GM23338 (cell line): ENCODE results near the gene RAB43. TPM values are rescaled to one million over a fixed set of nuclear protein-coding genes. Genes with fewer than 3 reads are reported as not detected.
A peak's percentile ranks its signal among the peaks of the same experiment; 100 is the strongest.

Source experiments
- ATAC-seq: fragments of 200-7000 bp; cut with Tn5 transposase; 3 replicates; pipeline ENCODE4 v1.9.1; 2020
- DNase-seq: peaks from one replicate; pipeline ENCODE4 v3.0.0-alpha.2; 2015; ENCODE audit warnings: low spot score
- H2AFZ ChIP-seq: fragments of 200-600 bp; sonication (generic); 2 replicates; pipeline ENCODE4 v1.8.0; 2016; ENCODE audit warnings: antibody characterized with exemption, mild to moderate bottlenecking, moderate library complexity
- H3F3A ChIP-seq: fragments of 200-600 bp; sonication (generic); replicated peaks from 2 replicates; pipeline ENCODE4 v1.8.0; 2017; ENCODE audit warnings: antibody characterized with exemption, mixed run types, low read depth
- H3K27ac ChIP-seq: fragments of 200-600 bp; sonication (generic); 2 replicates; pipeline ENCODE4 v1.6.1; 2016; ENCODE audit warnings: low read depth
- H3K27me3 ChIP-seq: fragments of 200-600 bp; sonication (generic); 2 replicates; pipeline ENCODE4 v1.8.0; 2016; ENCODE audit warnings: mild to moderate bottlenecking, mixed run types, moderate library complexity; ENCODE audit not compliant: insufficient read depth
- H3K36me3 ChIP-seq: fragments of 200-600 bp; sonication (generic); 2 replicates; pipeline ENCODE4 v1.8.0; 2016; ENCODE audit warnings: mild to moderate bottlenecking; ENCODE audit not compliant: insufficient read depth
- H3K4me1 ChIP-seq: fragments of 200-600 bp; sonication (generic); 2 replicates; pipeline ENCODE4 v1.8.0; 2016; ENCODE audit warnings: mild to moderate bottlenecking, moderate library complexity; ENCODE audit not compliant: insufficient read depth
- H3K4me2 ChIP-seq: fragments of 200-600 bp; sonication (generic); 2 replicates; pipeline ENCODE4 v1.7.1; 2017; ENCODE audit warnings: mixed run types
- H3K4me3 ChIP-seq: fragments of 200-600 bp; sonication (generic); 2 replicates; pipeline ENCODE4 v1.6.1; 2016; ENCODE audit warnings: mixed run types
- H3K79me2 ChIP-seq: fragments of 200-600 bp; sonication (generic); replicated peaks from 2 replicates; pipeline ENCODE4 v1.8.0; 2017; ENCODE audit warnings: mild to moderate bottlenecking; ENCODE audit not compliant: insufficient read depth
- H3K9me2 ChIP-seq: fragments of 200-600 bp; sonication (generic); 2 replicates; pipeline ENCODE4 v1.8.0; 2017; ENCODE audit not compliant: insufficient read depth
- H4K20me1 ChIP-seq: fragments of 200-600 bp; sonication (generic); replicated peaks from 2 replicates; pipeline ENCODE4 v1.8.0; 2017; ENCODE audit warnings: mild to moderate bottlenecking; ENCODE audit not compliant: insufficient read depth
- H3K27ac Mint-ChIP-seq: 2 replicates; pipeline ENCODE4 v1.8.0; 2020; ENCODE audit warnings: inconsistent platforms, mild to moderate bottlenecking, moderate library complexity, mixed read lengths
- H3K27me3 Mint-ChIP-seq: 3 replicates; pipeline ENCODE4 v1.8.0; 2022; ENCODE audit warnings: low read depth, mild to moderate bottlenecking, moderate library complexity, mixed read lengths, inconsistent platforms; ENCODE audit not compliant: insufficient read depth, poor library complexity
- H3K36me3 Mint-ChIP-seq: 3 replicates; pipeline ENCODE4 v1.8.0; 2021; ENCODE audit warnings: low read depth, mild to moderate bottlenecking, inconsistent platforms, moderate library complexity, mixed read lengths
- H3K4me1 Mint-ChIP-seq: 3 replicates; pipeline ENCODE4 v1.8.0; 2020; ENCODE audit warnings: mild to moderate bottlenecking, inconsistent platforms, mixed read lengths
- H3K4me3 Mint-ChIP-seq: 3 replicates; pipeline ENCODE4 v1.8.0; 2021; ENCODE audit warnings: moderate library complexity, mild to moderate bottlenecking, inconsistent platforms, mixed read lengths
- H3K9me3 Mint-ChIP-seq: 3 replicates; pipeline ENCODE4 v1.8.0; 2020; ENCODE audit warnings: moderate library complexity, mild to moderate bottlenecking, inconsistent platforms, mixed read lengths
- CREB1 ChIP-seq: fragments of 250-450 bp; sonication (Bioruptor Pico); IDR thresholded peaks from 2 replicates; pipeline ENCODE4 v1.5.0; 2020; ENCODE audit warnings: low read depth, mild to moderate bottlenecking, moderate library complexity
- EZH2 ChIP-seq: fragments of 200-600 bp; sonication (generic); IDR thresholded peaks from one replicate; pipeline ENCODE4 v1.8.0; 2017; ENCODE audit warnings: antibody characterized with exemption, mild to moderate bottlenecking, low read depth; ENCODE audit not compliant: unreplicated experiment
- EZH2phosphoT487 ChIP-seq: fragments of 200-600 bp; sonication (generic); IDR thresholded peaks from one replicate; pipeline ENCODE4 v1.8.1; 2018; ENCODE audit warnings: antibody characterized with exemption; ENCODE audit not compliant: unreplicated experiment
- POLR2AphosphoS5 ChIP-seq: IDR thresholded peaks from 2 replicates; pipeline ENCODE4 v1.6.1; 2016; ENCODE audit warnings: antibody characterized with exemption, low read depth
- REST ChIP-seq: IDR thresholded peaks from one replicate; pipeline ENCODE4 v1.6.1; 2018; ENCODE audit warnings: antibody characterized with exemption; ENCODE audit not compliant: unreplicated experiment
- ZNF114 ChIP-seq: fragments of 250-450 bp; sonication (Bioruptor Pico); IDR thresholded peaks from 2 replicates; pipeline ENCODE4 v1.5.0; 2020; ENCODE audit warnings: mild to moderate bottlenecking, moderate library complexity
- ZNF331 ChIP-seq: fragments of 250-450 bp; sonication (Bioruptor Pico); IDR thresholded peaks from 2 replicates; pipeline ENCODE4 v1.5.0; 2020; ENCODE audit warnings: low read depth, mild to moderate bottlenecking, moderate library complexity
- ZNF462 ChIP-seq: fragments of 250-450 bp; sonication (Bioruptor Pico); IDR thresholded peaks from 2 replicates; pipeline ENCODE4 v1.5.0; 2020; ENCODE audit warnings: mild to moderate bottlenecking, moderate library complexity
- polyA plus RNA-seq: library from polyadenylated mRNA; unstranded; fragments of >200 nt; fragmentation: Nextera tagmentation; extraction: Ambion mirVana; gene quantifications from 2 replicates; pipeline ENCODE4 v1.2.1, GENCODE V29; 2016
- total RNA-seq: library from RNA; depleted of rRNA; stranded (reverse); fragments of >200 nt; shearing (Covaris generic); gene quantifications from 2 replicates; pipeline ENCODE4 v1.2.3, GENCODE V29; 2014

Gene RAB43
- total and polyA plus RNA-seq, 2 experiments from 2014 or later: 5.7 to 37.0 TPM

- ATAC-seq (peak; percentile 15; the same call in 2 of the 3 replicates), DNase-seq (no peak)
- Mint-ChIP-seq H3K4me1 (peaks cover 5% of the 10 kb centered on the region), H3K9me3 (no peaks in the 10 kb centered on the region), H3K36me3 (no peaks in the 10 kb centered on the region; the same call in 2 of the 3 replicates), H3K4me3 (no peak overlapping the region), H3K27ac (no peak overlapping the region), H3K27me3 (peaks cover 8% of the 10 kb centered on the region)
- Histone ChIP-seq H3K9me2 (no peaks in the 10 kb centered on the region), H3K27ac (no peak overlapping the region), H3K4me1 (no peaks in the 10 kb centered on the region), H3K4me2 (no peak overlapping the region), H3F3A (no peaks in the 10 kb centered on the region), H3K4me3 (no peak overlapping the region), H3K79me2 (no peaks in the 10 kb centered on the region), H3K36me3 (no peaks in the 10 kb centered on the region), H3K27me3 (no peaks in the 10 kb centered on the region), H2AFZ (peak overlapping the region; percentile 28; the same call in 1 of the 2 replicates), H4K20me1 (no peaks in the 10 kb centered on the region)
- TF ChIP-seq ZNF462 (CRISPR knock-in tag) (no peak), ZNF331 (CRISPR knock-in tag) (no peak), REST (no peak), ZNF114 (CRISPR knock-in tag) (no peak), EZH2 (no peak), CREB1 (CRISPR knock-in tag) (no peak), EZH2phosphoT487 (no peak), POLR2AphosphoS5 (no peak)
Observed at GRCh38 chr3:129061023-129061887, 60.3 kb downstream of the RAB43 start.
